GM18517 (cell line): Measurements from ENCODE around the gene NANOS3.

ENCODE experiments used
- ATAC-seq: cut with Tn5 transposase; IDR thresholded peaks from one replicate; pipeline ENCODE4 v1.9.1; 2021; ENCODE audit warnings: mild to moderate bottlenecking, moderate library complexity; ENCODE audit not compliant: unreplicated experiment

The NANOS3 gene

GRCh38 chr19:13884726-13885591 lies 8.0 kb downstream of the NANOS3 start:
- ATAC-seq, result no peak

GRCh38 chr19:13885826-13886365 lies 9.0 kb downstream of the NANOS3 start:
- ATAC-seq, result no peak

GRCh38 chr19:13887018-13887436 lies 10.1 kb downstream of the NANOS3 start:
- ATAC-seq, result no peak

GRCh38 chr19:13887517-13887916 lies 10.6 kb downstream of the NANOS3 start:
- no peak for ATAC-seq

- ATAC-seq, result no peak
Measured at GRCh38 chr19:13888281-13888680, 11.3 kb downstream of the NANOS3 start.

GRCh38 chr19:13890136-13890535 lies 13.2 kb downstream of the NANOS3 start:
- no peak for ATAC-seq

- no peak for ATAC-seq
Measured at GRCh38 chr19:13892870-13893269, 15.9 kb downstream of the NANOS3 start.

GRCh38 chr19:13894552-13894951 lies 17.6 kb downstream of the NANOS3 start:
- no peak for ATAC-seq

GRCh38 chr19:13896227-13896626 lies 19.3 kb downstream of the NANOS3 start:
- no peak for ATAC-seq

- no peak for ATAC-seq
Measured at GRCh38 chr19:13899393-13899792, 22.5 kb downstream of the NANOS3 start.

- ATAC-seq, result no peak
Measured at GRCh38 chr19:13899912-13900584, 23.1 kb downstream of the NANOS3 start.

- no peak for ATAC-seq
Measured at GRCh38 chr19:13902993-13903555, 26.1 kb downstream of the NANOS3 start.

GRCh38 chr19:13905634-13906520 lies 28.9 kb downstream of the NANOS3 start, which contains the start of the genes BRME1 and CC2D1A:
TSS of gene BRME1 (minus strand) at chr19:13906117. CDS start at chr19:13904892, 1,225 bp downstream.
TSS of gene CC2D1A (plus strand) at chr19:13906201. CDS start at chr19:13906442, 241 bp downstream.
- no peak for ATAC-seq

- no peak for ATAC-seq
Measured at GRCh38 chr19:13906521-13906904, 29.6 kb downstream of the NANOS3 start.

GRCh38 chr19:13906910-13907309 lies 30.0 kb downstream of the NANOS3 start:
- ATAC-seq, result no peak

- no peak for ATAC-seq
Measured at GRCh38 chr19:13908674-13909073, 31.7 kb downstream of the NANOS3 start.

- ATAC-seq, result no peak
Measured at GRCh38 chr19:13909430-13909829, 32.5 kb downstream of the NANOS3 start.

GRCh38 chr19:13913352-13913751 lies 36.4 kb downstream of the NANOS3 start:
- ATAC-seq, result no peak

GRCh38 chr19:13914777-13915176 lies 37.8 kb downstream of the NANOS3 start:
- ATAC-seq, result no peak

GRCh38 chr19:13917888-13918406 lies 41.0 kb downstream of the NANOS3 start:
- no peak for ATAC-seq
